GM12891 (cell line): ENCODE results near the gene TRAPPC10.

Source experiments
- POLR2A ChIP-seq: IDR thresholded peaks from 2 replicates; pipeline ENCODE4 v1.6.1; 2011; ENCODE audit warnings: low read depth, low read length, control low read depth
- POLR2AphosphoS5 ChIP-seq: IDR thresholded peaks from 2 replicates; pipeline ENCODE4 v1.6.1; 2011; ENCODE audit warnings: low read depth, low read length, control low read depth
- POU2F2 ChIP-seq: IDR thresholded peaks from 2 replicates; pipeline ENCODE4 v1.6.1; 2011; ENCODE audit warnings: low read depth, mild to moderate bottlenecking, control low read depth, low read length, moderate library complexity

DNA sequence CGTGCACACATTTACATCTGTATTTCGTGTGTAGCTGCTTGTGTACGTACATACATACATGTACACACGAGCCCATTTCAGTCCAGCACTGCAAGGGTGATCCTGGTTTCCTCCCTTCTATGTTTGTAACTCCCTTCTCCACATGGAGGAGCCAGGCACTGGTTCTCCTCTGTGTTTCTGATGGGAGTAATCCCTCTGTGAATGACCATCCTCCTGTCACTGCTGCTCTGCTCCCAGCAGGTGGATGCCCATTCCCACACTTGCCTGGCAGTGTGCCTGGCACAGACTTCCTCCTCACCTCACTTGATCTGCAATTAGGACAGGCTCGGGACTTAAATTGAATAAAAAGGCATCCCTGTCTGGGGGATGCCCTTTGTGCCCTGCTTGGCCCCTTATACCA, 37.1 kb downstream of the TRAPPC10 start:
- TF ChIP-seq POLR2AphosphoS5 (no peak), POLR2A (no peak), POU2F2 (no peak)
